Measurements from ENCODE around the gene VPS26A.

The VPS26A gene

DNA sequence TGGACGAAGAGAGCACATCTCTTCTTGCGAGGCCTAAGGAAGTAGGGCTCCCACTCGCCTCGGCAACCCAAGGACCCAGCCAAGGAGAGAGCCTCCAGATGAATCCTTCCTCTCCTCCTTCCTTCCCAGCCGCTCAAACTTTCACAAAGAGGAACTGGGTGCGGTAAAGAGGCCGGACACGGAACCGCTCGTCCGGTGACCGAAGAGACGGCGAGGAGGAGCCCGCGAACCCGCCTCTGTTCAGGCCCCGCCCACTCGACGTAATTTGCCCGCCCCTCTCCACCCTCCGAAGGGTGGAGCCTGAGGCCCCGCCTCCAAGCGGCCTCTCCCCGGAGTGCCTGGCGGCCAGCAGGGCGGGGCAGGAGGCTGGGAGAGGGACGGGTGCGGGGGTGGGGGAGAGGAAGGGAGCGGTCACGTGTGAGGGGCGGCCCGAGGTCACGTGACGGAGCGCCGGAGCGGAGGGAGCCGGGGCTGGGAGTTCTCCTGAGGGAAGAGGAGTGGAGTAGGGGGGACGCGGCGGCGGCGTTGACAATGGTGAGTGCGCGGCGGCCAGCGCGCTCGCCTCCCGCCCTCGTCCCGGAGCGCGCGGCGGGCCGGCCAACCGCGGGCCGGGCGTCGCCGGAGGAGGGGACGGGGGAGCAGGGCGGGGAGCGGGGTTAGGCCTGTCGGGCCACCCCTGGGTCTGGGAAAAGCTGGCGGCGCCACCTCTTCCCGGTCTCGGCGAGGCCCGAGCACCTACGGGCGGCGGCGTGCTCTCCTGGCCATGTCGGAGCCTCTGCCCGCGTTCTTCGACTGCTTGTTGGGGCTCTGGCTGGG lies at the start of gene VPS26A:
Gene VPS26A, plus strand, starts transcription at position 432 of the 816 bp plus-strand sequence. Its CDS starts 100 bp downstream, at position 532.
- DNase-seq = peak; percentile 99 to 100 (median 100)

DNA sequence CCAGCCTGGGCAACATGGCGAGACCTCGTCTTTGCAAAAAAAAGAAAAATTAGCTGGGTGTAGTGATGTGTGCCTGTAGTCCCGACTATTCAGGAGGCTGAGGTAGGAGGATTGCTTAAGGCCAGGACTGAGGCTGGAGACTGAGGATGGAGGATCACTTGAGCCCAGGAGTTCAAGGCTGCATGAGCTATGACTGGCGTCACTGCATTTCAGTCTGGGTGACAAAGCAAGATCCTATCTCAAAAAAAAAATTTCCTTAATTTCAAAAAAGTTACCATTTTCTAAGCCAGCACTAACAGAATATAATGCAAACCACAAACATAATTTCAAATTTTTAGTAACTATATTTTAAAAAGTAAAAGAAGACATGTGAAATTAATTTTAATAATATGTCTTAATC lies 49.4 kb upstream of the VPS26A start:
- peak in 1 of 3 donors; percentile 49 for DNase-seq

DNA sequence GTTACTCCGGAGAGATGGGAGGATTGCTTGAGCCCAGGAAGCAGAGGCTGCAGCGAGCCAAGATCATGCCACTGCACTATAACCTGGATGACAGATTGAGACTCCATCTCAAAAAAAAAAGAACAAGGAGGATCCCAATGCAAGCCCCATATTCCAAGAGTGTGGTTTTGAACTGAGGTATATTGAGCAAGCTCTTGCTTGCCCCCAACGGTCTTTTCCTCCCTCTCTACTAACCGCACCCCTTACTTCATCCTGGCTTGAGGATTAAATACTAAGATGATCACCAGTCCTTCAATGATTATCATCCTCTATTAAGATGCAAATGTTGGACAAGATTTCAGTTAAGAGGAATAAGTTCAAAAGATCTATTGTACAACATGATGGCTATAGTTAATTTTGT lies 48.5 kb upstream of the VPS26A start:
- DNase-seq = no peak

DNA sequence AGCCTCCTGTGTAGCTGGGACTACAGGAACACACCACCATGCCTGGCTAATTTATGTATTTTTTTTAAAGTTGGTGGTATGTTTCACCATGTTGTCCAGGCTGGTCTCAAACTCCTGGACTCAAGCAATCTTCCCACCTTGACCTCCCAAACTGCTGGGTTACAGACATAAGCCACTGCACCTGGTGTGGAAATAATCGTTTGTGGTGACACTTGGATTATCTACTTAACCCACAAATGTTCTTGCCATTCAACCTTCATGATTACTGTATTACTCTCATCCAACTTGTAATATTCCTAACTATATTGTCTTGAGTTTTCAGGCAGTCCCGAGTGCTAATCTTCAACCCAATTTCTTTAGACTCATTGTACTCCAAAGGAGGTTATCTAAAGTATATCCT lies 45.7 kb upstream of the VPS26A start:
- no peak for DNase-seq

DNA sequence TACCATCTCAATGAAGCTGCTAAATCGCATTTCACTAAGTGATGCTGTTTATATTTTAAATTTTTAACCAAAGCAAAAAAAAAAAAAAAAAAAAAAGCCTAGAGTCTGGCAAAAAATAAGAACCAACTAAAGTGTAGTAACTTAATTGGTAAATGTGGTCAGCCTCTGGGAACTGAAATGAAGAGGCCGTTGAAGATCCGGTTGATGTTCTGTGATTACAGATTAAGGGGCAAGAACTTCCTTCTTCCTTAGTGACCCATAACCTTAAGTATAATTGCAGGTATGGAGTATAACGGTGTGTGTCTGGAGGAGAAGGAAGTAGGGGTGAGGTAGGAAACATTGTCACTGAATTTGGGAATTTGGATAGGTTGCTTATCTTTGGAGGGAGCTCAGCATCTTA lies 43.8 kb upstream of the VPS26A start:
- DNase-seq = no peak

DNA sequence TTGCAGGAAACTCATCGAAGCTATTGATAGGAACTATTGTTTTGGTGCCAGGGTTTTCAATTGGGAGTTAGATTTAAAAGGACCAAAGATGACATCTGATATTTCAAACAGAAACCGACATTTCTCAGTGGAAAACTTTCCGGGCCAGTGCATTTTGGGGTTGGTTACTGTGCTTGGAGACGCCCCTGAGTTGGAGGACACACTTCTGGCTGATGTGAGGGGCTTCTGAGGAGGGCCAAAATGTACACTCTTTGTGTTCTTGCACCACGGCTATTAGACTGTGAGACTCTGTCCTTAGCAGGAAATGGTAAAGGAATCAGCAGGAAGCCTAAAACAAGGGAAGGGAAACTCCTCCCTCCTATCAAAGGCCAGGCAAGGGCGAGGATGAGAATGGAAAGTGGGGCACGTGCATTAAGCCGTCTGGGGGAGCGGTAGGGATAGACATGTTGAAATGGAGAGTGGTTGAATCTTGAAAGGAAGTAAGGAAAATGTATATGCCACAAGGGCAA lies 37.9 kb upstream of the VPS26A start:
- peak; percentile 74 to 82 (median 75) for DNase-seq

DNA sequence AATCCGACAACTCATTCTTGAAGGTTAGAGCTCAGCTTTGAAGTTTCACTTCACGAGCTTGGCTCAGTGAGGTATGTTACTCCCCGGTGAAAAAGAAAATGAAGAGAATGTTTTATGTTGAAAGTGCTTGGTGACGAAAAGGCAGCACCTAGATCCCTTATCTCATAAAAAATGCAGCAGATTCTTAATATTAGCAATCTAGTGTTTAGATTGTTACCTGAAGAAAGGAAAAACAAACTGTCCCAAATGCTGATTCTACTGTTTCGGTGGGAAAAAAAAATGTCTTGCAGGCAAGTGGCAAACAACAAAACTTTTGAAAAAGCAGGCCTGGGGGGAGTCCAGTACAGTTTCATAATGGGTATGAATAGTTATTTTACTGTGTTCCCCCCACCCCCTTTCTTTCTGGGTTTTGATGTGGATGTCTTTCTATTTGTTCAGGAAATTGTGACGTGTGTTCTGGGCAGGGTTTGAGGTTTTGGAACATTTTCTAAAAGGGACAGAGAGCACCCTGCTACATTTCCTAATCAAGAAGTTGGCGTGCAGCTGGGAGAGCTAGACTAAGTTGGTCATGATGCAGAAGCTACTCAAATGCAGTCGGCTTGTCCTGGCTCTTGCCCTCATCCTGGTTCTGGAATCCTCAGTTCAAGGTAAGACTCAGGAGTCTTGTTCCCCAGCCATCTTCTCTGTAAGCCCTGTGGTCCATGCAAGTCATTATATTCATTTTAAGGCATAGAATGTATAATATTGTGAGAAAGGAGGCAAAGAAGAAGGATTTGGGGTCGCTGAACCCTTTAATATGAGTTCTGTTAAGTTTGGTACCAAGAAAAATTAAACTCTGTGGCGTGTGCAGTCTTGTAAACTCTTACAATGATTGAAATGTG lies 36.1 kb upstream of the VPS26A start, which contains the start of gene SRGN:
Gene SRGN, plus strand, starts transcription at position 514 of the 881 bp plus-strand sequence. Its CDS starts 55 bp downstream, at position 569.
- DNase-seq = peak; percentile 94 to 99 (median 98)

DNA sequence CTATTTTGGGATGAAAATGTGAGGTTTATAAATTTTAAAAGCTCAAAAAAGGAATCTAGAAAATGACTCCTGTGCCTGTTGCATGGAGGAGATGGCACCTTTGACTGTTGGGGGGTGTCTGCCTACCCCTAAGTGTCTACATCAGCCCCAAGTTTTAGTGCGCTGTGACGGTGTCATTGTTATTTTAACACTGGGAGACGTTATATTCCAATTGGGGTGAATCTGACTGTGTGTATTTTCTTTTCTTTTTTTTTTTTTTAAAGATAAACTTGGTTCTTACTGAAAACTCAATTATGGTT lies 35.6 kb upstream of the VPS26A start:
- peak; percentile 41 to 53 (median 47) for DNase-seq

DNA sequence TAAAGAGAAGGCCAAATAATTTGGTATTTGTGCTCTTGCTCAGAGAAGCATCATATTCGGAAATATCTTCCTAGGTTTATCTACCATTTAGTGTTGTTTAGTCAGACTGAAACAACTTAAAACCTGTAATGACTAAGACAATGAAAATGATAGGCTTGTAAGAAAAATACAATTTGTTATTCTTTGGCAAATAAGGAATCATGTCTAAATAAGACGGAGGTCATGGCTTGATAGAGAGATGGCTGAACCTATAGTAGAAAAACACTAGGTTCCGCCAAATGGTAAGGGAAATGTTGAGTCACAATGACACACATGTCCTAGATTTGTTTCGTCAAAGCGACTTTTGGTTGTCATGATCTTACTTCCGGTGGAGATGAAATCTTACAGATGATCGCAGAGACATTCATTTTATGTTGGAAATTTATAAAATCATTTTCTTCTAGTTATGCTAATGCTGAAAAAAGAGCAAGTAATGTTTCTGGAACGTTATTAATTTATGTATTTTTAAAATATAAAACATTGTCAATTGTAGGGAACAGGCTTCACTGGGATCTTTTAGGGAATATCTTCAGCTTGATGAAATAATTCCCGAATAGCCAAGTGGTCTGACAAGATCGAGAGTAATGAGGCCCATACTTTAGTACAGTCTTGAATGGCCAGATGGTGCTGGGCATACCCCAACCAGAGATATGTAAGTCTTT lies 35.0 kb upstream of the VPS26A start:
- peak; percentile 80 to 95 (median 93) for DNase-seq

DNA sequence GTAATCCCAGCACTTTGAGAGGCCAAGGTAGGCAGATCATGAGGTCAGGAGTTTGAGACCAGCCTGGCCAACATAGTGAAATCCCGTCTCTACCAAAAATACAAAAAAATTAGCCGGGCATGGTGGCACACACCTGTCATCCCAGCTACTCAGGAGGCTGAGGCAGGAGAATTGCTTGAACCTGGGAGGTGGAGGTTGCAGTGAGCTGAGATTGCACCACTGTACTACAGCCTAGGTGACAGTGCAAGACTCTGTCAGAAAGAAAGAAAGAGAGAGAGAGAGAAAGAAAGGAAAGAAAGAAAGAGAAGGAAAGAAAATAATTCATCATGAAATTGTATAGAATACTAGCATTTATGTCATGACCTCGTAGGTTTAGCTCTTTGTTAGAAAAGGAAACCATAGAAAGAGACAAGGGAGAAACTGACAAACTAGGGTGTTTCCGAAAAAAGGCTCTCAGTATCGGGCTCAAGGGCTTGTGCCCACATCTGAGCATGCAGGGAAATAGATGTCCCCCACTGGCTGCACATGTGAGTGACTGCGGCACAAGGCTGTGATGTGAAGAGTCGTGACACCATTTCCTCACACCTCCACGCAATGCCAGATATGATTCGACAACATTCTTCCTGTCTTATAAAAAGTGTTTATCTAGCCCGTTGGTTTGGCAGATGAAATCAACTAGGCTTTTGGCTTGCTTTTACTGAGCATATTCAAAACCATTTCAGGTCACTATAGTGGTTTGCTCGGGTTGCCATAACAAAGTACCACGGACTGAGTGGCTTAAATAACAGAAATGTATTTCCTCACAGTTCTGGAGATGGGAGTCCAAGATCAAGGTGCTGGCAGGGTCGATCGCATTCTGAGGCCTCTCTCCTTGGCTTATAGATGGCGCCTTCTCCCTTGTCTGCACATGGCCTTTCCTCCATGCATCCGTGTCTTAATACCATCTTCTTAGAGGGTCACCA lies 34.1 kb upstream of the VPS26A start:
- peak; percentile 71 to 82 (median 73) for DNase-seq

DNA sequence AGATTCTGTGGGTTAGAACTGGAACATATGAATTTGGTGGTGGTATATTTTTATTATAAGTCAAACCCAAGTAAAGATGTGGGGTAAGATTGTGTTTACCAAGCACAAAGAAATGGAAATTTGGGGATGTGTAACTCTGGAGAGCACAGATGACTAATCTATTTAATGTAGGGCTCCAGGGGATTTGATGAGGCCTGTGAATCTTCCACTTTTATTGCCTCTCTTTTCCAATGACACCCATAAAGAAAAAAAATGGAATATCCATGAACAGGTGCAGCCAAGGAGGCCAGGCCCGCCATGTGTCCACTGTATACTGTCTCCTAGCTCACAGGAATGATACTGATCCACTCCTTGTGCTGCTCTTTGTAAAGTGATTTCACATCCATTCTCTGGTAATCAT lies 33.3 kb upstream of the VPS26A start:
- DNase-seq = peak; percentile 60 to 91 (median 84)

DNA sequence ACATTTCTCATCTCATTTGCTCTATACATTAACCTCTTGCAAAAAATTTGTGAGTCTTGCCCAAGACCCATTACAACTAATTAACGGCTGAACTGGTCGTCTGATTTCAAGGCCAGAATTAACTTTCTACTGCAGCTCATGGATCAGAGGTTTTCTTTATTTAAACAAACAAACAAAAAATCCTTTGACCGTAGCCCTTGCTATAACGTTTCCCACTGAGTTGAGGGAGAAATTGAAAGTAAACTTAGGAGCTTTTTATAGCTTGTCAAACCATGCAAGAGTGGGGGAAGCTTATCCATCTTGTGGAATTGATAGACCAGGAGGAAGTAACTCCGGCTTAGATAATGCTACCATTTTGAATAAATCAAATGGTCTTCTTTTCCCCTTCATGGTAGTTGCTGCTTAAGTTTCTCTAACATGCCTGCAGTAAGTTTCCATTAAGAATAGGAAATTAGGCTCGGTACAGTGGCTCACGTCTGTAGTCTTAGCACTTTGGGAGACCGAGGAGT lies 32.8 kb upstream of the VPS26A start:
- DNase-seq = peak; percentile 31 to 63 (median 46)

DNA sequence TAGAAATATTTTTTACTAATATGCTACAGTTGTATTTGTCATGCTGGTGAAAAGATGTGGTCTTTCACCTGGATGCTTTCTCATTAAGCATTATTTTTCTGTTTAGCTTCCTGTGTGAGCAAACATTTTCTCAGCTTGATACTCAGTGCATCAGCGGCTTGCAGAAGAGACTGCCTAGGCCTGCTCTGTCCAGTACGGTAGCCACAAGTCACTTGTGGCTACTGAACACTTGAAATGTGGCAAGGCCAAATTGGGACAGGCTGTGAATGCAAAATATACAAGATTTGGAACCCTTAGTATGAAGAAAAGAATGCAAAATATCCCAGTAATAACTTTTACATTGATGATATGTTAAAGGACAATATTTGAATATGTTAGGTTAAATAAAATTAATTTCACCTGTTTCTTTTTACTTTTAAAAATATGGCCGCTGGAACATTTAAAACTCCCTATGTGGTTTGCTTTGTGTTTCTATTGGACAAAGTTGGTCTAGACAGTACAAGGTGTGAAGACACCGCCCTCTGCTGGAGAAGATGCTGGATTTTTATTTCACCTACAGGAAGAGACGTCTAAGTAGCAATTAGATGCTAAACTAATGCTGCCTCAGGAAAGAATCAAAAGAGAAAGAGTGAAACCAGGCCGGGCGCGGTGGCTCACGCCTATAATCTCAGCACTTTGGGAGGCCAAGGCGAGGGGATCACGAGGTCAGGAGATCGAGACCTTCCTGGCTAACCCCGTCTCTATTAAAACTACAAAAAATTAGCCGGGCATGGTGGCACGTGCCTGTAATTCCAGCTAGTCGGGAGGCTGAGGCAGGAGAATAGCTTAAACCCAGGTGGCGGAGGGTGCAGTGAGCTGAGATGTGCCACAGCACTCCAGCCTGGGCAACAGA lies 30.8 kb upstream of the VPS26A start:
- DNase-seq = peak; percentile 79 to 84 (median 82)

DNA sequence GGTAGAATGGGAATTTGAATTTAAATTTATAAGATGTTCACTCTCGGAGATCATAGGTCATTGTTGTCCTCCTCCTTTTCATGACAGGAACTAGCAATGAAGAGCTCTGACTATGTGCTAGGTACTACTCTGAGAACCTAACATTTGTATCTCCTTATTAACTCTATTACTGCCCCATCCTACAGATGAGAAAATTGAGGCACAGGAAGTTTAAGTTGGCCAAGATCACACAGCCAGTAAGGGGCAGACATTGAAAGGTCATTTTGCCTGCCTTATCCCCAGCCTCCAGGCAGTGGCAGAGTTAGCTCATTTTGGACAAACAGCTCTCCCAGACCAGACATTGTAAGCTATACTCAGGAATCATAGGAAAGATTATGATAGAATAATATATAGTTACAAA lies 30.0 kb upstream of the VPS26A start:
- DNase-seq = peak; percentile 43 to 59 (median 57)

DNA sequence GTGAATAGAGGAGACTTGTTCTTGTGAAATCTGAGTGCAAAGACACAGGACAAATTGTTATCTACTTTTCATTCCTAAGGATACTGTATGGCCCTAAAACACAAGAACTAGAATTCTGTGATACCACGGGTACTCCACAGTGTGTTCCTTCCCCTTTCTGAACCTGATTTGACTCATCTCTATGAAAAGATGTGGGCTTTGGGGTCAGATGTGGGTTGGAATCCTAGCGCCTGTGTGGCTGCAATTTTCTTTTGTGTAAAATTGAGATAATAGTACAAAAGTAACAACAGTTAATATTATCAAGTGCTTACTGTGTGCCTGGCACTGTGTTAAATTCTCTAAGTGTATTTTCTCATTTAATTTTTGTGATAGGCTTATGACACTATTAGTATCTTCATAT lies 27.9 kb upstream of the VPS26A start:
- peak; percentile 59 to 75 (median 65) for DNase-seq

DNA sequence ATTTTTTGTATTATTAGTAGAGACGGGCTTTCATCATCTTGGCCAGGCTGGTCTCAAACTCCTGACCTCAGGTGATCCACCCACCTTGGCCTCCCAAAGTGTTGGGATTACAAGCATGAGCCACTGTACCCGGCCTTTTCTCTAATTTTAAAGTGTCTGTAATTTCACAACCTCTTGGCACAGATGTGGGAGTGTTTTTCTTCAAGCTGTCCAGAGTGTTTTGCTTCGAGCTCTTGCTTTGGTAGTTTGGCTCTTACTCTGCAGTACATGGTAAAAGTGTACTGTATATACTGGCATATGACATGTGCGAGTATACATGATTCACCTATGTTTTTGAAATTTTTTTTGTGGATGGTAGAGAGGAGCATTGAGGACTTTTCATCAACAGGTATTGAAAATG lies 26.2 kb upstream of the VPS26A start:
- DNase-seq = peak in 2 of 3 donors; percentile 17 to 29

DNA sequence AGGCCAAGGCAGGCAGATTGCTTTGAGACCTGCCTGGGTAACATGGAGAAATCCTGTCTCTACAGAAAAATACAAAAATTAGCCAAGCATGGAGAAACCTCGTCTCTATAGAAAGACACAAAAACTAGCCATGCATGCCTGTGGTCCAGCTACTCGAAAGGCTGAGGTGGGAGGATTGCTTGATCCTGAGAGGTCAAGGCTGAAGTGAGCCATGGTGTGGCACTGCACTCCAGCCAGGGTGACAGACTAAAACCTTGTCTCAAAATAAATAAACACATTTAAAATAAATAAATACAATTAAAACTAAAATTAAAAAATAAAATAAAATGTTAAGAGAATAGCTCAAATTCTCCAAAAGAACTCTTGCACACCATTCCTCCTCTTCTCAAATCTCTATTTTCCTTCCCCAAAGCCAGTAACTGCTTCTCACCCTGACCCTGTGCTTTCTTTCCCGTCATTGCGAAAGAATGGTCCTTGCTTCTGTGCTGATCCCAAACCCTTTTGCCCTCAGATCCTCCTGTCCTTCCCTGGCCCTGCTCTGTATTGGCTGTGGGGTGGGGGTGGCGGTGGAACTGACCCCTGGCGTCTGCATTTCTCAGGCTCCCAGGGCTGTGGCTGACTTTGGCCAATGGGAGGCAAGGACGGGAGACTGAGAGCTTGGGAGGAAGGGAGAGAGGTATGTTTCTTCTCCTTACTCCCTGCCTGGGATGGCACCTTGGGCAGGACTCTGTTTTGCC lies 23.7 kb upstream of the VPS26A start:
- DNase-seq = peak in 2 of 3 donors; percentile 17 to 22

DNA sequence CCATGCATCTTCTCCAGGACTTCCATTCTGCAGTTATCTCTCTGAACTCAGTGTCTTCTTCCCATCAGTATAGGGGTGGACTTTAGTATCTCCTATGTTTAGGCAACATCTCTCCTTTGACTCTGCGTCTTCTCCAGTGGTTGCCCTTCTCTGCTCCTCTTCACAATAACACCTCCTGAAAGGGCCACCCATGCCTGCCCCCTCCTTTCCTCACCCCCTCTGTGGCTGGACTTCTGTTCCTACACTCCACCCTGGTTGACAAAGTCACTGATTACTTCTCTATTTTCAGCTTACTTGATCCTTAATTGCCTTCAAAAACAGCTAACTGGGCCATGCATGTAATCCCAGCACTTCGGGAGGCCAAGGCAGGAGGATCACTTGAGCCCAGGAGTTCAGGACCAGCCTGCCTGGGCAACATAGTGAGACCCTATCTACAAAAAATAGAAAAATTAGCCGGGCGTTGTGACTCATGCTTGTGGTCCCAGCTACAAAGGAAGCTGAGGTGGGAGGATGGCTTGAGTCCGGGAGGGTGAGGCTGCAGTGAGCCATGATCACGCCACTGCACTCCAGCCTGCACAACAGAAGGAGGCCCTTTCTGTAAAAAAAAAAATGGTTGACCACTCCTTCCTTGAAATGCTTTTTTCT lies 22.4 kb upstream of the VPS26A start:
- DNase-seq = peak; percentile 83 to 87 (median 87)

DNA sequence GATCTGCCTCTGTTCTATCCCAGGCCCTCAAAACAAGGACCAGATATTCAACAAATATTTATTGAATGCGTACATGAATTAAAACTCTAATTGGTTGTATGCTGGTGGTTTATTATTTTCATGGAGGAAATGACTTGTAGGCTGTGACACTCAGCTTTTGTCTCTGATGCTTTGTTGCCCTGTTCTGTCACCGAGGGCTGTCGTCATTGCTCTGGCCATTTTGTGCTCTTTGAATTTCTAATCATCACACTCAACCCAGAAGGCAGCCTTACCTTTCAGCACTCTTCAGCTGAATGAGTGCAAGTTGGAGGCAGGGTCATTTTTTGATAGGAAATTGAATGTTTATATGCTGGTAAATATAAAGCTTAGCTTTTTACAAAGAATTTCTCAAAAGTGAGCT lies 21.5 kb upstream of the VPS26A start:
- DNase-seq = peak in 2 of 3 donors; percentile 21 to 38
